Kidney (tissue), 14 donors: ENCODE measurements around the gene SOD2. TPM values are rescaled to one million over a fixed set of nuclear protein-coding genes. Genes with fewer than 3 reads are reported as not detected.
A peak's percentile ranks its signal among the peaks of the same experiment; 100 is the strongest.
"Not testable (repeated sequence)": the region's sequence is repeated elsewhere in the genome, so short reads cannot be mapped to it uniquely, and the experiment has no call there.

ENCODE experiments used
- DNase-seq, 5 donors: peaks; one replicate each; pipeline ENCODE4 v3.0.0-alpha.2; 2013 to 2020
- FAIRE-seq: peaks from 2 replicates; lab custom pipeline; 2012; peaks lifted over from hg19 to GRCh38; lab: Jason Lieb, UNC
- H3K27ac ChIP-seq, 2 donors: one replicate each; pipeline ENCODE4 v1.7.0; 2013; ENCODE audit warnings: low read depth in 2 of 2, low read length in 2 of 2, inconsistent platforms in 1 of 2
- H3K27me3 ChIP-seq: one replicate; pipeline ENCODE4 v1.7.1; 2013; ENCODE audit warnings: low read length, inconsistent platforms; ENCODE audit not compliant: control insufficient read depth, insufficient read depth
- H3K36me3 ChIP-seq, 3 donors: one replicate each; pipeline versions ENCODE4 v1.7.0 to v1.7.1; 2013; ENCODE audit warnings: low read length in 3 of 3, control low read depth in 1 of 3, inconsistent platforms in 1 of 3; ENCODE audit not compliant: insufficient read depth in 3 of 3, control insufficient read depth in 2 of 3
- H3K4me1 ChIP-seq, 3 donors: one replicate each; pipeline versions ENCODE4 v1.7.0 to v1.7.1; 2013; ENCODE audit warnings: low read length in 3 of 3, inconsistent platforms in 1 of 3, low read depth in 1 of 3; ENCODE audit not compliant: control insufficient read depth in 2 of 3, insufficient read depth in 2 of 3
- H3K4me3 ChIP-seq, 3 donors: one replicate each; pipeline versions ENCODE4 v1.7.0 to v1.8.1; 2013; ENCODE audit warnings: low read length in 3 of 3, control low read depth in 1 of 3, inconsistent platforms in 1 of 3
- H3K9ac ChIP-seq, 3 donors: one replicate each; pipeline versions ENCODE4 v1.7.0 to v1.7.1; 2013; ENCODE audit warnings: low read length in 3 of 3, control low read depth in 1 of 3, inconsistent platforms in 1 of 3
- H3K9me3 ChIP-seq, 3 donors: one replicate each; pipeline versions ENCODE4 v1.7.0 to v1.7.1; 2013; ENCODE audit warnings: low read length in 3 of 3, control low read depth in 1 of 3, inconsistent platforms in 1 of 3; ENCODE audit not compliant: control insufficient read depth in 2 of 3, insufficient read depth in 1 of 3
- CTCF ChIP-seq: IDR thresholded peaks from 3 replicates; pipeline ENCODE4 v1.5.1; 2012; ENCODE audit warnings: mild to moderate bottlenecking, moderate library complexity, borderline replicate concordance; ENCODE audit not compliant: insufficient read depth; ENCODE audit errors: extremely low read depth
- intact Hi-C: fragments of 100-400 bp; cut with DNase I; formaldehyde crosslinking; loops from one replicate; pipeline ENCODE4 v1.11.1; 2022
- polyA plus RNA-seq: library from polyadenylated mRNA; stranded (reverse); fragments of 350-450 nt; fragmentation: Illumina TruSeq; extraction: RNeasy Lipid Tissue Mini Kit (QIAGEN cat#74804); gene quantifications from one replicate; pipeline ENCODE4 v1.2.3, GENCODE V29; 2014; ENCODE audit warnings: low read depth, low replicate concordance; ENCODE audit not compliant: insufficient read depth
- total RNA-seq: library from RNA; stranded (reverse); fragmentation: NEBNext Ultra II Directional; extraction: Animal tissue kit (Norgen Biotek cat#: 25700); gene quantifications from one replicate; pipeline ENCODE4 v1.2.1, GENCODE V29; 2021
- donor health status: control.
- donor health status: control.
- donor health status: control.
- donor health status: control.
- donor health status: control.
- donor health status: DM: yes; HTN: yes; CAD: no.
- donor health status: Normal renal cell carcinoma (clear cell type).

Gene SOD2
- total and polyA plus RNA-seq, 2 donors from 2014 or later: 204 to 1,836 TPM

GRCh38 chr6:159677506-159678165 lies 15.4 kb downstream of the SOD2 start:
- H3K36me3 ChIP-seq: peaks cover 0 to 19% (median 7%) of the 10 kb centered on the region in 3 donors
- FAIRE-seq: no peak

GRCh38 chr6:159676890-159677505 lies 16.0 kb downstream of the SOD2 start:
- Histone ChIP-seq H3K9ac (no peak overlapping the region), H3K4me3 (no peak overlapping the region), H3K27me3 (no peaks in the 10 kb centered on the region), H3K4me1 (no peaks in the 10 kb centered on the region), H3K27ac (no peak overlapping the region), H3K9me3 (no peaks in the 10 kb centered on the region), H3K36me3 (peaks cover 0 to 15% (median 2%) of the 10 kb centered on the region in 3 donors)
- FAIRE-seq: no peak
- TF ChIP-seq CTCF: no peak
- intact Hi-C loops: no loop called here
- no peak for DNase-seq

More at GRCh38 chr6:159677506-159678165, 15.4 kb downstream of the SOD2 start:
- Histone ChIP-seq H3K4me1 (no peaks in the 10 kb centered on the region), H3K27ac (no peak overlapping the region), H3K9me3 (no peaks in the 10 kb centered on the region), H3K4me3 (no peak overlapping the region), H3K9ac (no peak overlapping the region), H3K27me3 (no peaks in the 10 kb centered on the region)
- DNase-seq: no peak
- intact Hi-C loops: no loop called here
- no peak for TF ChIP-seq CTCF

GRCh38 chr6:159676236-159676635 lies 16.8 kb downstream of the SOD2 start:
- FAIRE-seq, DNase-seq, H3K4me1 ChIP-seq, H3K9me3 ChIP-seq, H3K27ac ChIP-seq, intact Hi-C loops, H3K9ac ChIP-seq, H3K4me3 ChIP-seq, H3K27me3 ChIP-seq: not testable (repeated sequence)
- H3K36me3 ChIP-seq: peaks cover 0 to 11% (median 0%) of the 10 kb centered on the region in 3 donors

GRCh38 chr6:159665868-159666635 lies 27.0 kb downstream of the SOD2 start:
- intact Hi-C loops: no loop called here
- DNase-seq (no peak), FAIRE-seq (no peak)
- Histone ChIP-seq H3K4me3 (no peak overlapping the region), H3K4me1 (no peaks in the 10 kb centered on the region), H3K9me3 (peaks cover 0 to 7% (median 0%) of the 10 kb centered on the region in 3 donors), H3K9ac (no peak overlapping the region), H3K27ac (no peak overlapping the region), H3K36me3 (peaks cover 0 to 4% (median 0%) of the 10 kb centered on the region in 3 donors), H3K27me3 (no peaks in the 10 kb centered on the region)
- no peak for TF ChIP-seq CTCF

GRCh38 chr6:159663368-159663889 lies 29.6 kb downstream of the SOD2 start:
- H3K4me3 ChIP-seq, H3K36me3 ChIP-seq, H3K9ac ChIP-seq, H3K9me3 ChIP-seq, H3K27ac ChIP-seq, H3K4me1 ChIP-seq, intact Hi-C loops, H3K27me3 ChIP-seq, DNase-seq: not testable (repeated sequence)
- FAIRE-seq: peak; percentile 35
